Endothelial cell of umbilical vein (primary cell): ENCODE results near the gene CCDC81. TPM values are rescaled to one million over a fixed set of nuclear protein-coding genes. Genes with fewer than 3 reads are reported as not detected.

Experiments
- BruUV-seq: library from RNA; stranded (reverse); fragments of 400-500 nt; replicated peaks from 2 replicates; lab custom pipeline; 2021; lab: Mats Ljungman, UMichigan
- CTCF ChIA-PET: fragments of 300-600, 350-600 bp; sonication (Branson Sonifier 250); formaldehyde crosslinking; loops from one replicate; lab custom pipeline; 2021; ENCODE audit warnings: antibody characterized with exemption, inconsistent platforms; lab: Charles Lee
- POLR2A ChIA-PET: fragments of 300-600, 350-600 bp; sonication (Branson Sonifier 250); formaldehyde crosslinking; loops from one replicate; lab custom pipeline; 2021; ENCODE audit warnings: antibody characterized with exemption, inconsistent platforms; lab: Charles Lee
- DNase-seq: peaks from one replicate; pipeline ENCODE4 v3.0.0-alpha.2; 2011; ENCODE audit warnings: low read depth, low spot score
- FAIRE-seq: peaks from 2 replicates; lab custom pipeline; 2011; peaks lifted over from hg19 to GRCh38; lab: Jason Lieb, UNC
- H2AFZ ChIP-seq: 2 replicates; pipeline ENCODE4 v1.6.0; 2012; ENCODE audit warnings: low read depth, low read length, control low read depth, inconsistent platforms
- H3K27ac ChIP-seq: 2 replicates; pipeline ENCODE4 v1.5.1; 2011; ENCODE audit warnings: low read depth, mild to moderate bottlenecking, control low read depth, low read length, moderate library complexity; ENCODE audit not compliant: insufficient read depth
- H3K27me3 ChIP-seq, 2 experiments: 2 replicates each; pipeline versions ENCODE4 v1.6.0 to v1.6.1; 2011; ENCODE audit warnings: low read length in 2 of 2, mixed read lengths in 1 of 2; ENCODE audit not compliant: control insufficient read depth in 2 of 2, insufficient read depth in 2 of 2
- H3K36me3 ChIP-seq, 2 experiments: 2 replicates in 1 of 2; 3 replicates in 1 of 2; pipeline ENCODE4 v1.5.1; 2011; ENCODE audit warnings: low read length in 2 of 2, mild to moderate bottlenecking in 1 of 2, moderate library complexity in 1 of 2; ENCODE audit not compliant: control insufficient read depth in 2 of 2, insufficient read depth in 2 of 2; ENCODE audit errors: extremely low read depth in 1 of 2
- H3K4me1 ChIP-seq: 3 replicates; pipeline ENCODE4 v1.5.1; 2011; ENCODE audit warnings: mild to moderate bottlenecking, low read length; ENCODE audit not compliant: control insufficient read depth, insufficient read depth; ENCODE audit errors: extremely low read depth
- H3K4me2 ChIP-seq: 2 replicates; pipeline ENCODE4 v1.6.1; 2011; ENCODE audit warnings: low read length, control low read depth, mixed read lengths; ENCODE audit not compliant: insufficient read depth
- H3K4me3 ChIP-seq, 3 experiments: fragments of 200-600 bp in 1 of 3; sonication (generic), shearing (Covaris generic) in 1 of 3; replicated peaks in 1 of 3; 2 replicates each; pipeline ENCODE4 v1.5.1; 2011 to 2016; ENCODE audit warnings: control low read depth in 3 of 3, low read length in 3 of 3, mild to moderate bottlenecking in 2 of 3, inconsistent platforms in 1 of 3, low read depth in 1 of 3, moderate library complexity in 1 of 3; ENCODE audit not compliant: insufficient read depth in 1 of 3
- H3K79me2 ChIP-seq: 2 replicates; pipeline ENCODE4 v1.6.0; 2012; ENCODE audit warnings: low read length, inconsistent platforms; ENCODE audit not compliant: control insufficient read depth, insufficient read depth
- H3K9ac ChIP-seq: replicated peaks from 2 replicates; pipeline ENCODE3; 2011; ENCODE audit warnings: low read length, control low read depth; ENCODE audit not compliant: insufficient read depth; ENCODE audit errors: extremely low read depth
- H3K9me1 ChIP-seq: replicated peaks from 3 replicates; pipeline ENCODE4 v1.6.0; 2011; ENCODE audit warnings: mild to moderate bottlenecking, low read length; ENCODE audit not compliant: control insufficient read depth, insufficient read depth; ENCODE audit errors: extremely low read depth
- H3K9me3 ChIP-seq: replicated peaks from 2 replicates; pipeline ENCODE4 v1.5.1; 2012; ENCODE audit warnings: low read length, inconsistent platforms; ENCODE audit not compliant: control insufficient read depth, insufficient read depth
- H4K20me1 ChIP-seq: replicated peaks from 2 replicates; pipeline ENCODE3; 2011; ENCODE audit warnings: mild to moderate bottlenecking, low read length; ENCODE audit not compliant: control insufficient read depth, insufficient read depth; ENCODE audit errors: extremely low read depth
- EZH2 ChIP-seq: IDR thresholded peaks from 2 replicates; pipeline ENCODE4 v1.6.1; 2012; ENCODE audit warnings: borderline replicate concordance, low read depth, mild to moderate bottlenecking, moderate library complexity, low read length, inconsistent platforms; ENCODE audit not compliant: severe bottlenecking
- FOS ChIP-seq: IDR thresholded peaks from 2 replicates; pipeline ENCODE4 v1.6.1; 2011; ENCODE audit warnings: mild to moderate bottlenecking, low read length, moderate library complexity, borderline replicate concordance; ENCODE audit not compliant: insufficient read depth
- GATA2 ChIP-seq: IDR thresholded peaks from 2 replicates; pipeline ENCODE4 v1.7.0; 2011; ENCODE audit warnings: low read depth, mild to moderate bottlenecking, moderate library complexity, mixed read lengths, low read length; ENCODE audit not compliant: insufficient read length, insufficient read depth
- JUN ChIP-seq: IDR thresholded peaks from 2 replicates; pipeline ENCODE4 v1.6.1; 2011; ENCODE audit warnings: borderline replicate concordance, low read depth; ENCODE audit not compliant: insufficient read length, insufficient read depth
- MYC ChIP-seq: IDR thresholded peaks from one replicate; pipeline ENCODE4 v1.6.1; 2011; ENCODE audit warnings: mild to moderate bottlenecking, low read depth, low read length
- POLR2A ChIP-seq: IDR thresholded peaks from 2 replicates; pipeline ENCODE4 v1.6.1; 2012; ENCODE audit warnings: low read depth, mild to moderate bottlenecking, control low read depth, low read length
- POLR2AphosphoS5 ChIP-seq: IDR thresholded peaks from 2 replicates; pipeline ENCODE4 v1.6.1; 2012; ENCODE audit warnings: low read depth, mild to moderate bottlenecking, control low read depth, low read length, moderate library complexity; ENCODE audit not compliant: insufficient read depth
- dilution Hi-C: fragments of 300-500 bp; cut with MboI; formaldehyde crosslinking; loops from one replicate; pipeline ENCODE4 v1.15.0; 2019; ENCODE audit warnings: low sequenced_read_pairs; ENCODE audit not compliant: extremely low pct_ligation_motif_present
- intact Hi-C: fragments of 100-400 bp; cut with micrococcal nuclease; formaldehyde crosslinking; loops from one replicate; pipeline ENCODE4 v1.10.0; 2022
- polyA plus RNA-seq, 4 experiments: library from polyadenylated mRNA; depleted of rRNA in 3 of 4; stranded (reverse) in 3 of 4; unstranded in 1 of 4; fragments of >200 nt; gene quantifications; 2 replicates each; pipeline versions ENCODE4 v1.2.1 to v1.2.3, GENCODE V29; 2011 to 2012; ENCODE audit warnings: missing spikeins in 1 of 4
- total RNA-seq: library from RNA; stranded (reverse); gene quantifications from 2 replicates; pipeline ENCODE4 v1.2.3, GENCODE V29; 2021
- TF ChIP-seq, protein P1 (sequence below), 2 donors: IDR thresholded peaks; 1 replicate in 1 of 2; 2 replicates in 1 of 2; pipeline ENCODE4 v1.5.1; 2011; ENCODE audit warnings: low read length in 2 of 2, mild to moderate bottlenecking in 2 of 2, moderate library complexity in 2 of 2, control low read depth in 1 of 2, inconsistent platforms in 1 of 2, low read depth in 1 of 2; ENCODE audit not compliant: insufficient read depth in 1 of 2; ENCODE audit errors: extremely low read depth in 1 of 2
- TF ChIP-seq, protein P2 (sequence below): IDR thresholded peaks from 2 replicates; pipeline ENCODE4 v1.6.1; 2011; ENCODE audit not compliant: insufficient read depth, insufficient read length

CCDC81 gene
- total and polyA plus RNA-seq, 2 donors (not counting 3 experiments of a cell fraction or from before 2014, with no cell fraction given), result 0.57 to 1.1 TPM

DNA sequence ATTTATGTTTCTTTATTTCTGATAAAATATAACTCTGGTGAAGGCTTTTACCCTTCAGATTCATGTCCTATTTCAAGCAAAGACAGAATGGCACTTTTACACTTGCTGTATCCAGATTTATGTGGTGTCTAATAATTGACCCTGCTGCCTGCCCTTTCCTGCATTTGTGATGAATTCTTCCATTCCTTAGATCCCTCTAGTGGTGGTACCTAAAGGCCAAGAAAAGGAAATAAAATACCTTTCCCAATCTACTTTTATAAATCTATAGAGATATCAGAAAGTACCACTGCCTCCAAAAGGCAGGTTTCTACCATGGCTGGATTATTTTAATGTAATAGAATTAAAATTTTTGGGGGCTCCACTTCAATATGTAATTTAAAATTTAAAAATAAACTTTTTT, 34.2 kb downstream of the CCDC81 start:
- no TSS peak for BruUV-seq
- H3K4me1 ChIP-seq, result no peaks in the 10 kb centered on the region
- ChIA-PET POLR2A (no interaction called here), CTCF (interaction anchor here (3.1 kb wide), 1 partner anchor 48 kb away, joined by 25 read pairs; no protein-coding TSS in a partner anchor)
- no peaks in the 10 kb centered on the region for H3K9me1 ChIP-seq
- no peak overlapping the region for H3K4me3 ChIP-seq
- H3K9ac ChIP-seq, result no peak overlapping the region
- intact Hi-C loops (no loop called here), dilution Hi-C loops (no loop called here)
- H3K79me2 ChIP-seq, result no peaks in the 10 kb centered on the region
- TF ChIP-seq POLR2AphosphoS5 (no peak), JUN (no peak)
- TF ChIP-seq, protein P1, sequence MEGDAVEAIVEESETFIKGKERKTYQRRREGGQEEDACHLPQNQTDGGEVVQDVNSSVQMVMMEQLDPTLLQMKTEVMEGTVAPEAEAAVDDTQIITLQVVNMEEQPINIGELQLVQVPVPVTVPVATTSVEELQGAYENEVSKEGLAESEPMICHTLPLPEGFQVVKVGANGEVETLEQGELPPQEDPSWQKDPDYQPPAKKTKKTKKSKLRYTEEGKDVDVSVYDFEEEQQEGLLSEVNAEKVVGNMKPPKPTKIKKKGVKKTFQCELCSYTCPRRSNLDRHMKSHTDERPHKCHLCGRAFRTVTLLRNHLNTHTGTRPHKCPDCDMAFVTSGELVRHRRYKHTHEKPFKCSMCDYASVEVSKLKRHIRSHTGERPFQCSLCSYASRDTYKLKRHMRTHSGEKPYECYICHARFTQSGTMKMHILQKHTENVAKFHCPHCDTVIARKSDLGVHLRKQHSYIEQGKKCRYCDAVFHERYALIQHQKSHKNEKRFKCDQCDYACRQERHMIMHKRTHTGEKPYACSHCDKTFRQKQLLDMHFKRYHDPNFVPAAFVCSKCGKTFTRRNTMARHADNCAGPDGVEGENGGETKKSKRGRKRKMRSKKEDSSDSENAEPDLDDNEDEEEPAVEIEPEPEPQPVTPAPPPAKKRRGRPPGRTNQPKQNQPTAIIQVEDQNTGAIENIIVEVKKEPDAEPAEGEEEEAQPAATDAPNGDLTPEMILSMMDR (IDR thresholded peaks at IDR 0.05; ENCODE audit: extremely low read depth in 1 of 2, insufficient read depth in 1 of 2, low read depth in 1 of 2, low read length in 2 of 2), result peak; percentile 17 to 35
- no peak overlapping the region for H3K27ac ChIP-seq
- H3K27me3 ChIP-seq, result no peaks in the 10 kb centered on the region
- H3K36me3 ChIP-seq, result no peaks in the 10 kb centered on the region
- no peak overlapping the region for H2AFZ ChIP-seq
- H3K9me3 ChIP-seq, result no peaks in the 10 kb centered on the region
- no peak overlapping the region for H3K4me2 ChIP-seq
- H4K20me1 ChIP-seq, result no peaks in the 10 kb centered on the region
- FAIRE-seq (no peak), DNase-seq (no peak)

DNA sequence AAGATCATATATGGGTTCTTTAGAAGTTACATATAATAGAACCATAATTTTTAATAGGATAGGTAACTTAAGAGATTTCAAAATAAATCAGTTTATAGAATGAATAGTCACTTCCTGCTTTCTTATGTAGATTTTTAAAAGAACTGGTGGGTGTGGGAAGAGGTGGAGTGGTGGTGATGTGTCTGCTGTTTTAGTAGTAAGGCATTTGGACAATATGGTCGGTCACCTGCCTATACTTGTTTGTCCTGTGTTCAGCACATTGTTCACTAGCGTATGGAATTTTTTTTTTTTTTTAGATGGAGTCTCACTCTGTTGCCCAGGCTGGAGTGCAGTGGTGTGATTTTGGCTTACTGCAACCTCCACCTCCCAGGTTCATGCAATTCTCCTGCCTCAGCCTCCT, 39.3 kb downstream of the CCDC81 start:
- H3K79me2 ChIP-seq, result no peaks in the 10 kb centered on the region
- H3K27ac ChIP-seq, result no peak overlapping the region
- H3K9ac ChIP-seq, result no peak overlapping the region
- H3K9me1 ChIP-seq, result no peaks in the 10 kb centered on the region
- no peak for DNase-seq
- no TSS peak for BruUV-seq
- H3K36me3 ChIP-seq, result no peaks in the 10 kb centered on the region
- no peaks in the 10 kb centered on the region for H3K27me3 ChIP-seq
- FAIRE-seq, result no peak
- intact Hi-C loops, result loop anchor here (10.0 kb wide), 1 partner anchor 559 kb away; the partner anchor contains the start of gene CCDC83
- H2AFZ ChIP-seq, result no peak overlapping the region
- H3K4me2 ChIP-seq, result no peak overlapping the region
- no peak for TF ChIP-seq FOS
- no peak for TF ChIP-seq POLR2A
- TF ChIP-seq MYC, result no peak
- TF ChIP-seq JUN, result no peak
- TF ChIP-seq EZH2, result no peak
- TF ChIP-seq, protein P1 (IDR thresholded peaks at IDR 0.05; ENCODE audit: extremely low read depth in 1 of 2, insufficient read depth in 1 of 2, low read depth in 1 of 2, low read length in 2 of 2), result no peak
- TF ChIP-seq POLR2AphosphoS5, result no peak
- no peak for TF ChIP-seq GATA2
- TF ChIP-seq, protein P2, sequence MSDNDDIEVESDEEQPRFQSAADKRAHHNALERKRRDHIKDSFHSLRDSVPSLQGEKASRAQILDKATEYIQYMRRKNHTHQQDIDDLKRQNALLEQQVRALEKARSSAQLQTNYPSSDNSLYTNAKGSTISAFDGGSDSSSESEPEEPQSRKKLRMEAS, result no peak
- dilution Hi-C loops, result no loop called here
- CTCF ChIA-PET, result interaction anchor here (7.1 kb wide), 1 partner anchor 53 kb away, joined by 50 read pairs; no protein-coding TSS in a partner anchor
- no peaks in the 10 kb centered on the region for H3K4me1 ChIP-seq
- H4K20me1 ChIP-seq, result no peaks in the 10 kb centered on the region
- no peak overlapping the region for H3K4me3 ChIP-seq
- POLR2A ChIA-PET, result interaction anchor here (0.5 kb wide), 1 partner anchor 726 kb away, joined by 4 read pairs; no protein-coding TSS in a partner anchor
- H3K9me3 ChIP-seq, result no peaks in the 10 kb centered on the region
